Loucy (cell line): Measurements from ENCODE around the gene PDE5A.
"Not testable (repeated sequence)": the region's sequence is repeated elsewhere in the genome, so short reads cannot be mapped to it uniquely, and the experiment has no call there.

Source experiments
- H2AFZ ChIP-seq: fragments of 200-600 bp; sonication (generic); 2 replicates; pipeline ENCODE4 v1.6.0; 2016; ENCODE audit warnings: antibody characterized with exemption, mild to moderate bottlenecking, low read length, moderate library complexity
- H3F3A ChIP-seq: fragments of 200-600 bp; 2 replicates; pipeline ENCODE4 v1.6.0; 2016; ENCODE audit warnings: antibody characterized with exemption, low read depth, mild to moderate bottlenecking
- H3K27me3 ChIP-seq: fragments of 200-600 bp; sonication (generic); 2 replicates; pipeline ENCODE4 v1.6.1; 2014; ENCODE audit warnings: low read length, mild to moderate bottlenecking; ENCODE audit not compliant: insufficient read depth, poor library complexity, severe bottlenecking
- H3K36me3 ChIP-seq: fragments of 200-600 bp; sonication (generic); 2 replicates; pipeline ENCODE4 v1.6.1; 2016; ENCODE audit warnings: low read length; ENCODE audit not compliant: insufficient read depth
- H3K4me1 ChIP-seq: fragments of 200-600 bp; sonication (generic); 2 replicates; pipeline ENCODE4 v1.5.1; 2014; ENCODE audit warnings: low read length, mild to moderate bottlenecking; ENCODE audit not compliant: insufficient read depth, poor library complexity, severe bottlenecking
- H3K4me2 ChIP-seq: fragments of 200-600 bp; sonication (generic); 2 replicates; pipeline ENCODE4 v1.6.0; 2014; ENCODE audit warnings: antibody characterized with exemption, low read length, low read depth, mild to moderate bottlenecking; ENCODE audit not compliant: poor library complexity, severe bottlenecking
- H3K4me3 ChIP-seq: fragments of 200-600 bp; sonication (generic); 2 replicates; pipeline ENCODE4 v1.5.1; 2014; ENCODE audit warnings: low read length, mild to moderate bottlenecking, mixed read lengths; ENCODE audit not compliant: poor library complexity, severe bottlenecking
- H3K79me2 ChIP-seq: fragments of 200-600 bp; sonication (generic); 2 replicates; pipeline ENCODE4 v1.6.1; 2014; ENCODE audit warnings: low read length; ENCODE audit not compliant: insufficient read depth
- H3K9ac ChIP-seq: fragments of 200-600 bp; sonication (generic); 2 replicates; pipeline ENCODE4 v1.6.0; 2014; ENCODE audit warnings: mild to moderate bottlenecking, low read depth, low read length, moderate library complexity; ENCODE audit not compliant: poor library complexity, severe bottlenecking
- H3K9me2 ChIP-seq: fragments of 200-600 bp; sonication (generic); replicated peaks from 2 replicates; pipeline ENCODE4 v1.6.1; 2016; ENCODE audit warnings: low read depth, low read length, mixed read lengths
- H3K9me3 ChIP-seq: fragments of 200-600 bp; sonication (generic); 2 replicates; pipeline ENCODE4 v1.6.1; 2014; ENCODE audit warnings: mild to moderate bottlenecking, antibody characterized with exemption, low read length, low read depth; ENCODE audit not compliant: insufficient read depth
- H4K20me1 ChIP-seq: fragments of 200-600 bp; sonication (generic); 2 replicates; pipeline ENCODE4 v1.6.0; 2014; ENCODE audit warnings: antibody characterized with exemption, low read length, mild to moderate bottlenecking; ENCODE audit not compliant: insufficient read depth, poor library complexity, severe bottlenecking
- EZH2phosphoT487 ChIP-seq: fragments of 200-600 bp; IDR thresholded peaks from 2 replicates; pipeline ENCODE4 v1.6.1; 2018; ENCODE audit warnings: antibody characterized with exemption, mild to moderate bottlenecking, moderate library complexity, borderline replicate concordance
- TF ChIP-seq, protein P1 (sequence below): fragments of 200-600 bp; sonication (generic); conservative IDR thresholded peaks from 2 replicates; pipeline ENCODE4 v1.5.1; 2014; ENCODE audit warnings: mild to moderate bottlenecking, antibody characterized with exemption, low read length

Gene PDE5A

DNA sequence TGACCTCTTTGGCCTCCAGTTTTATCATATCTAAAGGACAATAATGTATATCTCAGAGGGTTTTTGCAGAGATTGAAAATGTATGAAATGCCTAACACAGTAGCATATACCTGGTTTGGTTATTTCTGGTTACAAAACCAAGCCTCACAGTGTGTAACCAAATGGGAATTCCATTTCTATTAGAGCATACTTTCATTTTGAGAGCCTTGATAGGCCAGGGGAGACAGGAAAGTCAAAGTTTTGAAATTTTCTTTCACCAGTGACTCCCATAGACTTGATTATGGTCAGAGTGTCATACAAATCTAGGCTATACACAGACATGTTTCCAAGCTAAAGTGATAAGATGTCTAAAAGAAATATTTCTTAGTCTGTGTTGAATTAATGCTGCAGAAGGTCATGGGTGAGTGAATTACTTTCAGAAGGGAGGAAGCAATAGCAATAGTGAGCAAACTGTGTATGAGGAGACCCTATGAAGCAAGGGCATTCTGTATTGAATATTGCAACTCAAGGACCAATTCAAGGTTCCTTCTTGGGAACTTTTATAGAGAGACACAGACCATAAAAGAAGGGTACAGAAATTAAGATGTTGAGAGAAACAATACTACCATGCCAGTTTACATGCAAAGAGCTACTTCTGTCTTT lies 151.1 kb downstream of the PDE5A start:
- Histone ChIP-seq H3K4me1 (no peaks in the 10 kb centered on the region), H2AFZ (no peak overlapping the region), H3F3A (no peaks in the 10 kb centered on the region), H4K20me1 (no peaks in the 10 kb centered on the region), H3K9me2 (no peaks in the 10 kb centered on the region), H3K4me2 (no peak overlapping the region), H3K27me3 (no peaks in the 10 kb centered on the region), H3K4me3 (no peak overlapping the region), H3K36me3 (peaks cover 12% of the 10 kb centered on the region; the same call in 1 of the 2 replicates), H3K9me3 (no peaks in the 10 kb centered on the region), H3K79me2 (no peaks in the 10 kb centered on the region), H3K9ac (no peak overlapping the region)
- TF ChIP-seq EZH2phosphoT487 = no peak
- TF ChIP-seq, protein P1, sequence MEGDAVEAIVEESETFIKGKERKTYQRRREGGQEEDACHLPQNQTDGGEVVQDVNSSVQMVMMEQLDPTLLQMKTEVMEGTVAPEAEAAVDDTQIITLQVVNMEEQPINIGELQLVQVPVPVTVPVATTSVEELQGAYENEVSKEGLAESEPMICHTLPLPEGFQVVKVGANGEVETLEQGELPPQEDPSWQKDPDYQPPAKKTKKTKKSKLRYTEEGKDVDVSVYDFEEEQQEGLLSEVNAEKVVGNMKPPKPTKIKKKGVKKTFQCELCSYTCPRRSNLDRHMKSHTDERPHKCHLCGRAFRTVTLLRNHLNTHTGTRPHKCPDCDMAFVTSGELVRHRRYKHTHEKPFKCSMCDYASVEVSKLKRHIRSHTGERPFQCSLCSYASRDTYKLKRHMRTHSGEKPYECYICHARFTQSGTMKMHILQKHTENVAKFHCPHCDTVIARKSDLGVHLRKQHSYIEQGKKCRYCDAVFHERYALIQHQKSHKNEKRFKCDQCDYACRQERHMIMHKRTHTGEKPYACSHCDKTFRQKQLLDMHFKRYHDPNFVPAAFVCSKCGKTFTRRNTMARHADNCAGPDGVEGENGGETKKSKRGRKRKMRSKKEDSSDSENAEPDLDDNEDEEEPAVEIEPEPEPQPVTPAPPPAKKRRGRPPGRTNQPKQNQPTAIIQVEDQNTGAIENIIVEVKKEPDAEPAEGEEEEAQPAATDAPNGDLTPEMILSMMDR = no peak

DNA sequence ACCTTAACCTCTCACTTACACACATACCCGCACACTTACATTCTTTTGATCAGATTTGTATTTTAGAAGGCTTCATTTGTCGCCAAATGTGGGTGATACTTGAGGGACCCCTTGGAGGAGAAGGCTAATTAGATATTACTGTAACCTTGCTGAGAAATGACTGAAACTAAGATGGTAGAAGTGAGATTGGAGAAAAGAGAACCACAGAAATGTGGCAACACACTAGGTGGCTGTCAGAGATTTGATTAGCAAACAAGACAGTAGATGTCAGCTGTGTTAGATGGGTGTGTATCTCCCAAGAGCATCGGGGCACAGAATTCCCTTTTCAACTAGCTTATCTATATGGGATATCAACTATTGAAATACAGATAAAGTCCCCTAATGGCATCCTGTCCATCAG lies 157.3 kb downstream of the PDE5A start:
- Histone ChIP-seq H4K20me1 (no peaks in the 10 kb centered on the region), H3F3A (no peaks in the 10 kb centered on the region), H3K4me1 (no peaks in the 10 kb centered on the region), H3K9me3 (no peaks in the 10 kb centered on the region), H3K9me2 (no peaks in the 10 kb centered on the region), H2AFZ (no peak overlapping the region), H3K27me3 (no peaks in the 10 kb centered on the region), H3K4me2 (no peak overlapping the region), H3K79me2 (no peaks in the 10 kb centered on the region), H3K9ac (no peak overlapping the region), H3K36me3 (peaks cover 9% of the 10 kb centered on the region; the same call in 1 of the 2 replicates), H3K4me3 (no peak overlapping the region)
- TF ChIP-seq, protein P1 = no peak
- no peak for TF ChIP-seq EZH2phosphoT487

DNA sequence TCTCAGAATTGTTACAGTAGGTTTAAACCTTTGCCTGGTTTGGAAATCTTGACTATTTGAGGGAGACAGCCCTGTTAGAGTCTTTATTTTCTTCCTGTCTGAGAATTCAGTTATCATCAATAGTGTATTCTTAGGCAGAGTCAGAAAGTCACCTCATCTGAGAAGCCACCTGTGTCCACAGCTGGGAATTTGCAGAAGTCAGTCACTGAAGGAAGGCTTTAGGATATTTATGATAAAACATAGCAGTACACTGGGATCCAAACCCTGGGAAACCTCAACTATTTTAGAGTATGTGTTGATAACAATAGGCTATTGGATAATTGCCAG lies 157.9 kb downstream of the PDE5A start:
- H4K20me1 ChIP-seq, H3K79me2 ChIP-seq, H3K36me3 ChIP-seq, H3K4me3 ChIP-seq, H3K9me2 ChIP-seq, H3K27me3 ChIP-seq, H3K4me1 ChIP-seq, H3F3A ChIP-seq, H3K9ac ChIP-seq, H3K4me2 ChIP-seq, H3K9me3 ChIP-seq, H2AFZ ChIP-seq: not testable (repeated sequence)

DNA sequence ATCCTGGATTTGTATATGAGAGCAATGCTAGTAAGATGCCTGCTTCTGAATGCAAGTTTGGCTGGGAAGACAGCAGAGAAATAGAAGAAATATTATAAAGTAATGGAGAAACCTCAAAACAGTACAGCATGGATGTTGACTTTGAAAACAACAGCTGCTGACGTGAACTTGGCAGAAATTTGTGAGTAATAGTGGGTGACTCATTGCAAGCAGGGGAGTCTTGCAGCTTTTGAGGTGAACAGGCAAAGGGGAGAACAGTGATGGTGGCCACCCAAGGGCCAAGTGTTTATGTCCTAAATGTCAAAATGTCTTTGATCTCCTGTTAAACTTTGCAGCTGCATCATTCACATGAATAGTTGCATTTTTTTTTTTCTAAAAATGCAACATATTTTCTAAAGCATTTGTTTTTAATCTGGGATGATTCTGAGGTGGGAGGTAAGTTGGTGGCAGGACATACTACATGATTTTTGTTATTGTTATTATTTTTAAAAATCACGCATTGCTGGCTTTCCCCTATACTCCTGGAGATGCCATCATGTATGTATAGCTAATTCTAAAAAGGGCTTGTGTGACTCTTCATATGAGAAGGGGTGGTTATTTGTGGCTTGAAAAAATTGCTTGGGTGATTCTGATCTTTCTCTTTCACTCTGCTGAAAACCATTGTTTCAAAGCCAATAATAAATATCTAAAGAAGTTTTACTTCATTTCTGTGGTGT lies 158.4 kb downstream of the PDE5A start:
- H3K4me1 ChIP-seq, H4K20me1 ChIP-seq, H3K9me2 ChIP-seq, H3K4me2 ChIP-seq, H3K9ac ChIP-seq, H3F3A ChIP-seq, H3K4me3 ChIP-seq, H3K27me3 ChIP-seq, H3K9me3 ChIP-seq, H3K79me2 ChIP-seq, H3K36me3 ChIP-seq, H2AFZ ChIP-seq: not testable (repeated sequence)

DNA sequence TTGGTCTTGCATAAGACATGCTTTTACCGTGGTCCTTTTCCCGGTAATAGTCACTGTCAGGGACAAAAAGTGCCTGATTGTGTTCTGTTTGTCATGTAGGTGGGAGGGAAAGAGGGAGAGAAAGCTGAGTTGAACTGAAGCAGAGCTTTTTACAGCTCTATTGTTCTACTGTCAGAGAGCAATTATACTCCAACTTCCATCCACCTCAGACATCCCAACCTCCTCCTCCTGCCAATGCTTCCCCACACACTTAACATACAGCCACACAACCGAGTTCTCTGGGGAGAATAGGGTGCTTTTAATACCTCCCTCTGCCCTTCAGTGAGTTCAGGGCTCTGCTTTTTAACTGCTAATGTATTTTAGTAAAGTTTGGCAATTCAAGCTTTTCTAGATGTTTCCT lies 159.6 kb downstream of the PDE5A start:
- H3K9ac ChIP-seq, H3K9me3 ChIP-seq, H3K79me2 ChIP-seq, H2AFZ ChIP-seq, H4K20me1 ChIP-seq, H3K36me3 ChIP-seq, H3K4me3 ChIP-seq, H3K4me1 ChIP-seq, H3K4me2 ChIP-seq, H3F3A ChIP-seq, H3K27me3 ChIP-seq, H3K9me2 ChIP-seq: not testable (repeated sequence)
